ENCODE data around the gene PF4V1. TPM values are rescaled to one million over a fixed set of nuclear protein-coding genes. Genes with fewer than 3 reads are reported as not detected.

The PF4V1 gene
- total and polyA plus RNA-seq, 12 donors = 0.72 TPM; not detected in 11

DNA sequence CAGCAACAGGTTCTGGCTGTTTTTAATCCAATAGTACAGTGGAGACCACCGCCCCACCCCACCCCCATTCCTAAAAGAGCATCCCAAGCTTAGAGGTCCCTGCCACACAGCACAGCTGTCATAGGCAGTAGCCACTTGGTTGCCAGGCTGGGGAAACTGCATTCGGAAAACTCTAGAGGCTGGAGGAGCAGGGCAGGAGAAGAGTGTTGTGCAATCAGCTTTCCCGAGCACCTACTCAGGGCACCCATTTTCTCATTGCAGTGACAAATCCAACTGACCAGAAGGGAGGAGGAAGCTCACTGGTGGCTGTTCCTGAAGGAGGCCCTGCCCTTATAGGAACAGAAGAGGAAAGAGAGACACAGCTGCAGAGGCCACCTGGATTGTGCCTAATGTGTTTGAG, 17.2 kb downstream of the PF4V1 start:
- Histone ChIP-seq H3K4me3 (no peak overlapping the region), H3K4me1 (replicated peaks in 1 of 2) (peaks cover 0 to 6% of the 10 kb centered on the region in 2 donors), H3K36me3 (replicated peaks in 1 of 2) (no peaks in the 10 kb centered on the region), H3K27ac (no peak overlapping the region), H3K27me3 (no peaks in the 10 kb centered on the region), H3K9me3 (replicated peaks in 1 of 3) (no peaks in the 10 kb centered on the region)
- TF ChIP-seq POLR2A (IDR thresholded peaks at IDR 0.05) (no peak), CTCF (IDR thresholded peaks at IDR 0.05) (no peak)
- DNase-seq = no peak
- WGBS, 4 donors = 71 to 96% (median 79%) methylated on average over 3 of the region's 3 CpGs
- intact Hi-C loops (cut with DNase I) = no loop called here

- no peak overlapping the region for H3K27ac ChIP-seq
- intact Hi-C loops (cut with DNase I) = no loop called here
- WGBS, 4 donors = 81 to 89% (median 87%) methylated on average over 1 of the region's 1 CpG
- H3K4me3 ChIP-seq = no peak overlapping the region
- H3K9me3 ChIP-seq (replicated peaks in 1 of 3) = no peaks in the 10 kb centered on the region
- no peaks in the 10 kb centered on the region for H3K36me3 ChIP-seq (replicated peaks in 1 of 2)
- TF ChIP-seq CTCF (IDR thresholded peaks at IDR 0.05) (no peak), POLR2A (IDR thresholded peaks at IDR 0.05) (no peak)
- peaks cover 0 to 6% of the 10 kb centered on the region in 2 donors for H3K4me1 ChIP-seq (replicated peaks in 1 of 2)
- H3K27me3 ChIP-seq = no peaks in the 10 kb centered on the region
- no peak for DNase-seq
These were observed 17.7 kb downstream of the PF4V1 start for GRCh38 chr4:73870768-73871167.

DNA sequence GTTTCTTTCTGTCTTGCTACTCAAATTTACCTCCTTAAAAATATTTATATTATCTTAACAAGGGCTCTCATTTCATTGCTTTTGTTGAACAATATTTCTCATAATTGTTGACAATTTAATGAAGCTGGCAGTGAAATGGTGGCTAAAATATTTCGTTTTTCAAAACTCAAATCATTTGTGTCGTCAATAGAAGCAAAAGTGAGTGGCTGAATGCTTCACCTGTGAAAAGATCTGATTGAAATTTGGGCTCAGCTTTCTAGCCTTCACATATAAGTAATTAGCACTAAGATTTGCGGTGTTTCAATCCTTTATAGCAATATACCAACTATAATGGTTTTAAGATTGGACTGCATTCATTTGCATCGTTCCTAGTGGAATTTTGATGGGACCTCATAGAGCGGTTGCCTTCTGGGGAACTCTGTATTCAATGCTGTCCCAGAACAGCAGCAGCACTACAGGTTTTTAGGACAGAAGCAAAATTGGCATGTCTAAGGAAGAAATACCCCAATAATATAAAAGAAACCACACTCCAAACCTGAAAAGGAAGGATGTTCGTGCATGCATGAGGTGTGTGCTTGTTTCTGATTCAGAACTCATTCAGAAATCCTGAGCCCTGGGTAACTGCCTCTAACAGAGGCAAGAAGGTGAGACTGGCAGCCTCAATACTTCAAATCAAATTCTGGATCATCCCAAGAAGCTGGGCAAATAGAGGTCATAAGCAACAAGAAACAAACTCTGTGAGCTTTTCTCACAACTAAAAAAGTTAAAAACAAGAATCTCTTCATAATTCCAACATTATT, 18.6 kb downstream of the PF4V1 start:
- no peaks in the 10 kb centered on the region for H3K36me3 ChIP-seq (replicated peaks in 1 of 2)
- no peak overlapping the region for H3K4me3 ChIP-seq

More for the DNA sequence above, 18.6 kb downstream of the PF4V1 start:
- peaks cover 0 to 6% of the 10 kb centered on the region in 2 donors for H3K4me1 ChIP-seq (replicated peaks in 1 of 2)
- 70 to 76% (median 74%) methylated on average over 6 of the region's 6 CpGs for WGBS, 4 donors
- DNase-seq = no peak
- no peak overlapping the region for H3K27ac ChIP-seq
- intact Hi-C loops (cut with DNase I) = no loop called here
- H3K27me3 ChIP-seq = no peaks in the 10 kb centered on the region
- TF ChIP-seq CTCF (IDR thresholded peaks at IDR 0.05) = no peak
- no peak for TF ChIP-seq POLR2A (IDR thresholded peaks at IDR 0.05)
- H3K9me3 ChIP-seq (replicated peaks in 1 of 3) = no peaks in the 10 kb centered on the region

Measured in adrenal gland (tissue), 12 donors.